Fibroblast of mammary gland (primary cell): ENCODE results near the gene RALGPS1.

Experiments
- DNase-seq: peaks from one replicate; pipeline ENCODE4 v3.0.0-alpha.2; 2010; ENCODE audit warnings: low read depth
- H3K4me3 ChIP-seq: 2 replicates; pipeline ENCODE4 v1.5.1; 2011; ENCODE audit warnings: low read depth, mild to moderate bottlenecking, low read length, moderate library complexity; ENCODE audit not compliant: control insufficient read depth
- TF ChIP-seq, protein P1 (sequence below): conservative IDR thresholded peaks from 2 replicates; pipeline ENCODE4 v1.5.1; 2011; ENCODE audit warnings: low read depth, low read length, inconsistent platforms; ENCODE audit not compliant: control insufficient read depth, insufficient read depth

The RALGPS1 gene

DNA sequence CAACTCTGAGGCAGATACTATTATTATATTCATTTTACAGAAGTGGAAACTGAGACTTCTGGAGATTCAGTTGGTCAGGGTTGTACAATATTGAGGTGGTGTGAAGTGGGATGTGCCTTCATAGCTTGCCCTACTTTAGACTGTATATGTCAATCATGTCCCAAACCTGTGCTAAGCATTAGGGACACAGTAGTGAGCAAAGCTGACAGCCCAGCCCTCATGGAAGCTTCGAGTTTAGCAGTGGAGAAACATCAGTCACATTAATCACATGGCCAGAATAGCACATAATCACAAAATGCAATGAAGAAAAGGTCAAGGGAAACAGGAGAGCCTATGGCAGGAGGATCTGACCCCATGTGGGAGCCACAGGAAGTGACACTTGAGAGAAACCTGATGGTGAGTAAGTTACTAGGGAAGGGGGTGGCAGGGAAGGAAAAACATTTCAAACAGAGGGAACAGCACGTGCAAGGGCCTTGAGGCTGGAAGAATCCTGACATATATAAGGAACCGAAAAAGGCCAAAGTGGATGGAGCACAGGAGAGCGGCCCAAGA lies 20.5 kb upstream of the RALGPS1 start:
- H3K4me3 ChIP-seq, result no peak overlapping the region
- peak; percentile 13 for DNase-seq
- TF ChIP-seq, protein P1, sequence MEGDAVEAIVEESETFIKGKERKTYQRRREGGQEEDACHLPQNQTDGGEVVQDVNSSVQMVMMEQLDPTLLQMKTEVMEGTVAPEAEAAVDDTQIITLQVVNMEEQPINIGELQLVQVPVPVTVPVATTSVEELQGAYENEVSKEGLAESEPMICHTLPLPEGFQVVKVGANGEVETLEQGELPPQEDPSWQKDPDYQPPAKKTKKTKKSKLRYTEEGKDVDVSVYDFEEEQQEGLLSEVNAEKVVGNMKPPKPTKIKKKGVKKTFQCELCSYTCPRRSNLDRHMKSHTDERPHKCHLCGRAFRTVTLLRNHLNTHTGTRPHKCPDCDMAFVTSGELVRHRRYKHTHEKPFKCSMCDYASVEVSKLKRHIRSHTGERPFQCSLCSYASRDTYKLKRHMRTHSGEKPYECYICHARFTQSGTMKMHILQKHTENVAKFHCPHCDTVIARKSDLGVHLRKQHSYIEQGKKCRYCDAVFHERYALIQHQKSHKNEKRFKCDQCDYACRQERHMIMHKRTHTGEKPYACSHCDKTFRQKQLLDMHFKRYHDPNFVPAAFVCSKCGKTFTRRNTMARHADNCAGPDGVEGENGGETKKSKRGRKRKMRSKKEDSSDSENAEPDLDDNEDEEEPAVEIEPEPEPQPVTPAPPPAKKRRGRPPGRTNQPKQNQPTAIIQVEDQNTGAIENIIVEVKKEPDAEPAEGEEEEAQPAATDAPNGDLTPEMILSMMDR, result no peak

DNA sequence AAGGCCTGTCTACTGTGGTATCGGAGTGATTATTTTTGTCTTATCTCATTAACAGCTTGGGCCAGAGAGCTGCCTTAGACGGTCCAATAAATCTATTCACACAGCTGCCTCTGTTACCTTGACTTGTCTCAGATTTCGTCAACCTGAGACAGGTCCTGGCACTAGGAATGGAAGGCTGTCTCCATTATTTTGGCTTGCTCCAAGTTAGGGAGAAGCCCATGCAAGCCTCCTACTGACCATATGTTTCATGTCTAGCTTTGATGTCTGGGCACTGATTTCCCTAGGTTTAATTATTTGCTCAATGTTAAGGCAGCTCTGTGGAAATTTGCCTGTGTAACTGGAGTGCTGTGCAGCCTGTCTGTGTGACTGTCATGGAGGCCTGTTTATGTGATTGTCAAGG lies 12.4 kb upstream of the RALGPS1 start:
- TF ChIP-seq, protein P1, result no peak
- no peak for DNase-seq
- H3K4me3 ChIP-seq, result no peak overlapping the region

DNA sequence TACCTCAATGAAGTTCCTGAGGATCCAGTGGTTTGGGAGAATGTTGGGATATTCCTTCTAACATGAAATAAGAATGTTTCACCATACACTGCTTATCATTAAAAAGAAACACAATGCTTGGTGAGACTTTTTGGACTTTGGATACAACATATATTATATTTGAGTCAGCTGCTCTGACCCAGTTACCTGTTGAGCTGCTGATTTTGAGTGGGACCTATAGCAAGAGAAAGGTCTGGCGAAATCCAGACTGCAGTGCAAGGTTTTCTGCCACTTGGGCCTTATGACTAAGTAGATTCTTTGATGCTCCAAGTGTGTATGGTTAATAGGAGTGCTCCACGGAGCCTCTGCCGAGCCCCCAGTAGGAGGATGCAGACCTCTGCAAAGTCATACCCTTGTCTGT lies 10.0 kb upstream of the RALGPS1 start:
- TF ChIP-seq, protein P1, result no peak
- no peak overlapping the region for H3K4me3 ChIP-seq
- no peak for DNase-seq

DNA sequence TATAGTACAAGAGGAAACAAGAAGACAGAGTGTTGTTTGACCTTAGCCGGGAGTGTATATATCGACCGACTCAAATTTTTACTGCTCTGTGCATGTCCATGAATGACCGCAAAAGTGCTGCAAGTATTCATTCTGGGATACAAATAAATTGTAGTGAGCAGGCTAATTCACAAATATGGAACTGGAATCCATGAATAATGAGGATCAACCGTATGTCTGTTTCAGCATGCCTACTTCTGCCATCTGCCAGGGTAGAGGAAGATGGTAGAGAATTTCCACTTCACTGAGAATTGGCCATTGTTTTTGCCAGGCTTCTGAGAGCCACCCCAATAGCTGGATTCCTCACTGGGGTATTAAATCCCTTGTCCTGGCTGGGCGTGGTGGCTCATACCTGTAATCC lies 8.5 kb upstream of the RALGPS1 start:
- DNase-seq, result no peak
- TF ChIP-seq, protein P1, result no peak
- H3K4me3 ChIP-seq, result no peak overlapping the region

DNA sequence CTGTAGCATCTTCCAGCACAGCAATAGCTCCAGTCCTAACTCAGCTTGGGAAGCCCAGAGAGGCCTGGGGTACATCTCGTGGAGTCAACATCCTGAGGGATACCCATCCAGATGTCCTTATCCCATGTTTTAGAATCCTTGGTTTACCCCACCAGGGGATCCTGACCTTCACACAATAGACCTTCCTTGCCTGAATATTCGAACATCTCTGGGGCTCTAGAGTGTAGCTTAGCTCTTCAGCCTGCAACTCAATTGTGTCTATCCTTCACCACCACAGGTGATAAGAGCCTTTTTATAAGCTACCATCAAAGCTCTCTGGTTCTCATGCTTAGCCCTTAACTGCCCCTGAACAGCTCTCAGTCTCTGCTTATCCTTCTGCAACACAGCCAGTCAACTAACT lies 7.5 kb upstream of the RALGPS1 start:
- no peak for DNase-seq
- TF ChIP-seq, protein P1, result no peak
- H3K4me3 ChIP-seq, result no peak overlapping the region

DNA sequence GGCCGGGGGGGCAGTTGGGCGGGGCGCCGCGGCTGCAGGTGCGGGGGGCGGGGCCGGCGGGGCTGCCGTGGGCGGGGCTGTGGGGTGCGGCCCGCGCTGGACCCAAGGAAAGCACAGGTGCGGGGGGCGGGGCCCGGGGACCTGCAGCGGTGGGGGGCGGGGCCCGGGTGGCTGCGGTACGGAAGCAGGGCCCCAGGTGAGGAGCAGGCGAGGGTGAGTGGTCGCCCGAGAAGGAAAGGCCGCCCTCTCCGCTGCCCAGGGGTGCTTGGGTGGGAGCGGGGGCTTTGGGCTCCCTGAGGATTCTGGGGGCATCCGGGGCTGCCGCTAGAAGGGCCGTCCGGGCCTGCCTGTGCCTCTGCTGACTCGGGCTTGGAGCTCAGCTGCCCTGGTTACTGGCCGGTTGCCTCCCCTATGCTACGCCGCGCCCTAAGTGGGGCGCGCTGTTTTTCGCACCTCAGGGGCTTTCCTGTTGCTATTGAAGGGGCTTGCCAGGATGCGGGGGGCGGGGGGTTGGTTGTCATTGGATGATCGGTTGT lies 767 bp downstream of the RALGPS1 start:
- TF ChIP-seq, protein P1, result no peak
- no peak overlapping the region for H3K4me3 ChIP-seq
- DNase-seq, result no peak
